ENCODE results near the gene ATG2B. TPM values are rescaled to one million over a fixed set of nuclear protein-coding genes. Genes with fewer than 3 reads are reported as not detected.

Gene ATG2B
- total RNA-seq, 1 donor from 2014 or later = 22.4 TPM

DNA sequence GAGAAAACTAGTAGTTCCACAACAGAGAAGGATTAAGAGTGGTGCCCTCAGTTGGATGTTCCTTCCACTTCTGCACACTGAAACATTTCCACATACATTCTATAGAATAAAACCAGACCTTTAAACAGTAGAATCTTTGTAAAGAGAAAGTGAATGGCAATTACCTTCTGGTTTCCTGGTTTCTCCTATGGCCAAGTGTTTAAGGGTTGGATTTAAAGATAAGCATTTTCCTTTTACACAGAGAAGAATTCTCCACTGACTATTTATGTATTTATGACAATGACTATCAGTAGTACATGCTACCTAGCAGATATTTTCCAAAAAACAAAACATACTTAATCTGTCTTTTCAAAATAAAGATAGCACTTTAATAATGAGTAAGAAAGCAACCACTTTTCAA lies 3.2 kb downstream of the ATG2B start:
- Histone ChIP-seq H3K36me3 (no peaks in the 10 kb centered on the region), H3K27ac (no peak overlapping the region), H3K4me1 (peaks cover 27% of the 10 kb centered on the region), H3K4me3 (no peak overlapping the region), H3K9me3 (no peaks in the 10 kb centered on the region), H3K27me3 (ENCODE audit: low read depth) (no peaks in the 10 kb centered on the region)
- DNase-seq (no peak), ATAC-seq (no peak)
- TF ChIP-seq, protein P1, sequence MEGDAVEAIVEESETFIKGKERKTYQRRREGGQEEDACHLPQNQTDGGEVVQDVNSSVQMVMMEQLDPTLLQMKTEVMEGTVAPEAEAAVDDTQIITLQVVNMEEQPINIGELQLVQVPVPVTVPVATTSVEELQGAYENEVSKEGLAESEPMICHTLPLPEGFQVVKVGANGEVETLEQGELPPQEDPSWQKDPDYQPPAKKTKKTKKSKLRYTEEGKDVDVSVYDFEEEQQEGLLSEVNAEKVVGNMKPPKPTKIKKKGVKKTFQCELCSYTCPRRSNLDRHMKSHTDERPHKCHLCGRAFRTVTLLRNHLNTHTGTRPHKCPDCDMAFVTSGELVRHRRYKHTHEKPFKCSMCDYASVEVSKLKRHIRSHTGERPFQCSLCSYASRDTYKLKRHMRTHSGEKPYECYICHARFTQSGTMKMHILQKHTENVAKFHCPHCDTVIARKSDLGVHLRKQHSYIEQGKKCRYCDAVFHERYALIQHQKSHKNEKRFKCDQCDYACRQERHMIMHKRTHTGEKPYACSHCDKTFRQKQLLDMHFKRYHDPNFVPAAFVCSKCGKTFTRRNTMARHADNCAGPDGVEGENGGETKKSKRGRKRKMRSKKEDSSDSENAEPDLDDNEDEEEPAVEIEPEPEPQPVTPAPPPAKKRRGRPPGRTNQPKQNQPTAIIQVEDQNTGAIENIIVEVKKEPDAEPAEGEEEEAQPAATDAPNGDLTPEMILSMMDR (IDR thresholded peaks at IDR 0.05) = no peak
- intact Hi-C loops (cut with DNase I) = no loop called here

DNA sequence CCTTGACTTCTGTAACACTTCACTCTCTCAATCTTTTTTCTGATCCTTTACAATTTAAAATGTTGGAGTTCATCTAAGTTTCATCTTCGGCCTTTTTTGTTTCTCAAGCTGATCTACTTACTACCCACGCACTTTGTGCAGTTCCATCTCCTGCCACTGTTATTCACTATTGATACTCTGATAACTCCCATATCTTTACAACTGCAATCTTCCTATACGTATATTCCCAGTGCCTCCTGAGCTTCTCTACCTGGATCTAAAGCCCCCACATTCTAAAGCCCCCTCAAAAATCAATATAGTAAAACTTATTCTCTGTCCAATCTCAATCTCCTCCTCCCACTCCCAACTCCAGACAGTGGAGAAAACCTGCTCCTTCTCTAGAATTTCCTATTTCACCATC lies 5.9 kb downstream of the ATG2B start:
- Histone ChIP-seq H3K4me3 (no peak overlapping the region), H3K4me1 (peaks cover 17% of the 10 kb centered on the region), H3K27ac (no peak overlapping the region), H3K9me3 (no peaks in the 10 kb centered on the region), H3K36me3 (no peaks in the 10 kb centered on the region), H3K27me3 (ENCODE audit: low read depth) (no peaks in the 10 kb centered on the region)
- DNase-seq = no peak
- TF ChIP-seq, protein P1 (IDR thresholded peaks at IDR 0.05) = no peak
- intact Hi-C loops (cut with DNase I) = no loop called here
- ATAC-seq = no peak

DNA sequence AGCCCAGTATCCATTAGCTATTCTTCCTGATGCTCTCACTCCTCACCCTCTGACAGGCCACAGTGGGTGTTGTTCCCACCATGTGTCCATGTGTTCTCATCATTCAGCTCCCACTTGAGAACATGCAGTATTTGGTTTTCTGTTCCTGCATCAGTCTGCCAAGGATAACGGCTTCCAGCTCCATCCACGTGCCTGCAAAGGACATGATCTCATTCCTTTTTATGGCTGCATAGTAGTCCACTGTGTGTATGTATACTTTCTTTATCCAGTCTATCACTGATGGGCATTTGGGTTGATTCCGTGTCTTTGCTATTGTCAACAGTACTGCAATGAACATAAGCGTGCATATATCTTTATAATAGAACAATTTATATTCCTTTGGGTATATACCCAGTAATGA lies 8.9 kb downstream of the ATG2B start:
- ATAC-seq (no peak), DNase-seq (no peak)
- Histone ChIP-seq H3K4me3 (no peak overlapping the region), H3K27ac (no peak overlapping the region), H3K4me1 (no peaks in the 10 kb centered on the region), H3K27me3 (ENCODE audit: low read depth) (no peaks in the 10 kb centered on the region), H3K36me3 (no peaks in the 10 kb centered on the region), H3K9me3 (no peaks in the 10 kb centered on the region)
- intact Hi-C loops (cut with DNase I) = no loop called here
- TF ChIP-seq, protein P1 (IDR thresholded peaks at IDR 0.05) = no peak

DNA sequence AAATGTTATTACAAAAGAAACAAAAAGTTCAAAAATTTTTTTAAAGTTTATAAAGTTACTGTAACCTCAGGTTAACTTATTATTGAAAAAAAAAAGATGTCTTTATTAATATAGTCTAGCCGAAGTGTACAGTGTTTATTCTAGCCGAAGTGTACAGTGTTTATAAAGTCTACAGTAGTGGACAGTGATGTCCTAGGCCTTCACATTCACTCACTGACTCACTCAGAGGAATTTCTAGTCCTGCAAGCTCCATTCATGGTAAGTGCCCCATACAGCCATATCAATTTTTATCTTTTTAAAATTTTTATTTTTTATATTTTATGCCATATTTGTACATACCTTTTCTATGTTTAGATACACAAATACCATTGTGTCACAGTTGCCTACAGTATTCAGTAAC lies 10.4 kb downstream of the ATG2B start:
- Histone ChIP-seq H3K27me3 (ENCODE audit: low read depth) (no peaks in the 10 kb centered on the region), H3K9me3 (no peaks in the 10 kb centered on the region), H3K4me1 (no peaks in the 10 kb centered on the region), H3K4me3 (no peak overlapping the region), H3K27ac (no peak overlapping the region), H3K36me3 (no peaks in the 10 kb centered on the region)
- intact Hi-C loops (cut with DNase I) = no loop called here
- DNase-seq (no peak), ATAC-seq (no peak)
- TF ChIP-seq, protein P1 (IDR thresholded peaks at IDR 0.05) = no peak

DNA sequence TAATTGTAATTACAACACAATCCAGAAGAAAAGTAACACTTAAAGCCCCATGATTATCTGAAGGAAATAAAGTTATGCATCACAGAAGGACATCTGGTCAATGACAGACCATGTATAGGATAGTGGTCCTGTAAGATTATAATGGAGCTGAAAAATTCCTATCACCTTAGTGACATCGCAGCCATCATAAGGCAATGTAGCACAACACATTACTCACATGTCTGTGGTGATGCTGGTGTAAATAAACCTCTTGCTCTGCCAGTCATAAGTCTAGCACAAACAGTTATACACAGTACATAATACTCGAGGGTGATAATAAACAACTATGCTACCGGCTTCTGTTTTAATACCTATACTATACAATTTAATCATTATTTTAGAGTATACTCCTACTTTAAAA lies 11.2 kb downstream of the ATG2B start:
- no peak for DNase-seq
- Histone ChIP-seq H3K27ac (no peak overlapping the region), H3K4me1 (no peaks in the 10 kb centered on the region), H3K36me3 (no peaks in the 10 kb centered on the region), H3K4me3 (no peak overlapping the region), H3K9me3 (no peaks in the 10 kb centered on the region), H3K27me3 (ENCODE audit: low read depth) (no peaks in the 10 kb centered on the region)
- intact Hi-C loops (cut with DNase I) = no loop called here
- ATAC-seq = no peak
- TF ChIP-seq, protein P1 (IDR thresholded peaks at IDR 0.05) = no peak

All from lower lobe of right lung (tissue), 2 donors.